Measurements from ENCODE around the gene MAL.

The MAL gene

GRCh38 chr2:95014126-95014708, 11.3 kb upstream of the MAL start:
- TF ChIP-seq CTCF (IDR thresholded peaks at IDR 0.05; ENCODE audit: low read depth, low read length, missing control alignments) = no peak
- no peak for DNase-seq (ENCODE audit: extremely low read depth, low read depth)
- no peak overlapping the region for H3K4me3 ChIP-seq (replicated peaks; ENCODE audit: low read depth, low read length)

- no peak for TF ChIP-seq CTCF (IDR thresholded peaks at IDR 0.05; ENCODE audit: low read depth, low read length, missing control alignments)
- H3K4me3 ChIP-seq (replicated peaks; ENCODE audit: low read depth, low read length) = no peak overlapping the region
- DNase-seq (ENCODE audit: extremely low read depth, low read depth) = no peak
These were observed 10.1 kb upstream of the MAL start for GRCh38 chr2:95015261-95015912.

GRCh38 chr2:95016616-95017015, 8.9 kb upstream of the MAL start:
- TF ChIP-seq CTCF (IDR thresholded peaks at IDR 0.05; ENCODE audit: low read depth, low read length, missing control alignments) = no peak
- no peak overlapping the region for H3K4me3 ChIP-seq (replicated peaks; ENCODE audit: low read depth, low read length)
- DNase-seq (ENCODE audit: extremely low read depth, low read depth) = no peak

- TF ChIP-seq CTCF (IDR thresholded peaks at IDR 0.05; ENCODE audit: low read depth, low read length, missing control alignments) = no peak
- H3K4me3 ChIP-seq (replicated peaks; ENCODE audit: low read depth, low read length) = no peak overlapping the region
- no peak for DNase-seq (ENCODE audit: extremely low read depth, low read depth)
These were observed 8.4 kb upstream of the MAL start for GRCh38 chr2:95017071-95017501.

GRCh38 chr2:95017836-95018235, 7.7 kb upstream of the MAL start:
- no peak for DNase-seq (ENCODE audit: extremely low read depth, low read depth)
- TF ChIP-seq CTCF (IDR thresholded peaks at IDR 0.05; ENCODE audit: low read depth, low read length, missing control alignments) = no peak
- H3K4me3 ChIP-seq (replicated peaks; ENCODE audit: low read depth, low read length) = no peak overlapping the region

- no peak overlapping the region for H3K4me3 ChIP-seq (replicated peaks; ENCODE audit: low read depth, low read length)
- DNase-seq (ENCODE audit: extremely low read depth, low read depth) = no peak
- TF ChIP-seq CTCF (IDR thresholded peaks at IDR 0.05; ENCODE audit: low read depth, low read length, missing control alignments) = no peak
These were observed 7.2 kb upstream of the MAL start for GRCh38 chr2:95018301-95018700.
